ENCODE results near the gene EPB41L5.

Gene EPB41L5

DNA sequence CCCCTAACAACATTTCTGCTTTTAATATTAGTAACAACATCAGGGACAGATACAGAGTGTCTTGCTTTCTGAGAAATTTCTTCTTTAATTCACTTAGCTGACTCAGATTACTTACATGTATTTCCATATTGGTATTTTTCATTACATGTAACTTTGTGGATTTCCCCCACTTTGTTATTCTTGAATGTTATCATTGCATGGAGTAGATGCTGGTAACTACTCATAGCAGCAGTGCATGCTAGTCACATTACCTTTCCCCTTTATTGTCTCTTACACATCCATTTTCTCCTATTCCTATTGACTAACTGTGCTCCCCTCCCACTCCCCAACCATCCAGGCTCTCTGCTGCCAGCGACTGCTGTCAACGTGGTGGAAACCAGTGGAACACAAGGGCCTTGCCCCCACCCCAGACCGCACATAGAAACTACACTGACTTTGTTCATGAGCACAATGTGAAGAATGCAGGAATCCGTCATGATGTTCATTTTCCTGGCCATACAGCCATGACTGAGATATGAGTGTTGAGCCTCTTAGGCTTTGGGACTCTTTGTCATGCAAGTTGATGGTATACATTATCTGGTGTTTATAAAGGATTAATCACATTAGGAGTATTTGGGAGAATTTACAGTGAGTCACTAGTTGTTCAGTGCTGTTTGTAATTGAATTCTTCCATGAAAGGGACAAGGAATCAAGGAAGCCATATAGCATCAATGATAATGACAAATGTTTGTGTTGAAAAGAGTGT is 91.0 kb downstream of the EPB41L5 start:
- H3F3A ChIP-seq (ENCODE audit: insufficient read depth, low read length), result no peaks in the 10 kb centered on the region
- H3K9ac ChIP-seq (ENCODE audit: low read length), result no peak overlapping the region
- H3K36me3 ChIP-seq (ENCODE audit: insufficient read depth, low read length), result peaks cover 26% of the 10 kb centered on the region
- no peak overlapping the region for H3K4me3 ChIP-seq (ENCODE audit: low read depth, low read length, poor library complexity, severe bottlenecking)
- no peak overlapping the region for H2AFZ ChIP-seq (ENCODE audit: low read length)
- H3K27me3 ChIP-seq (ENCODE audit: insufficient read depth, low read length), result no peaks in the 10 kb centered on the region
- H3K4me1 ChIP-seq (ENCODE audit: insufficient read depth, low read length, severe bottlenecking), result peaks cover 5% of the 10 kb centered on the region
- no peak overlapping the region for H3K4me2 ChIP-seq (ENCODE audit: low read length)
- TF ChIP-seq EZH2 (IDR thresholded peaks at IDR 0.05; ENCODE audit: borderline replicate concordance, low read length) (no peak), CTCF (IDR thresholded peaks at IDR 0.05; ENCODE audit: low read length) (no peak)
- H4K20me1 ChIP-seq (ENCODE audit: insufficient read depth, low read length), result no peaks in the 10 kb centered on the region
- no peaks in the 10 kb centered on the region for H3K9me2 ChIP-seq (ENCODE audit: low read depth, low read length)
- no peaks in the 10 kb centered on the region for H3K9me3 ChIP-seq (ENCODE audit: low read length)
- no peak overlapping the region for H3K27ac ChIP-seq (ENCODE audit: low read depth, low read length, poor library complexity, severe bottlenecking)
- no peaks in the 10 kb centered on the region for H3K79me2 ChIP-seq (ENCODE audit: insufficient read depth, low read length)

GRCh38 chr2:120104772-120105171 is 91.9 kb downstream of the EPB41L5 start:
- H4K20me1 ChIP-seq (ENCODE audit: insufficient read depth, low read length), result no peaks in the 10 kb centered on the region
- no peak overlapping the region for H3K27ac ChIP-seq (ENCODE audit: low read depth, low read length, poor library complexity, severe bottlenecking)
- no peak overlapping the region for H3K4me2 ChIP-seq (ENCODE audit: low read length)

GRCh38 chr2:120105360-120105759 is 92.5 kb downstream of the EPB41L5 start:
- H3K4me2 ChIP-seq (ENCODE audit: low read length), result no peak overlapping the region
- H3K27ac ChIP-seq (ENCODE audit: low read depth, low read length, poor library complexity, severe bottlenecking), result no peak overlapping the region

More at GRCh38 chr2:120104772-120105171, 91.9 kb downstream of the EPB41L5 start:
- Histone ChIP-seq H3K9ac (ENCODE audit: low read length) (no peak overlapping the region), H2AFZ (ENCODE audit: low read length) (no peak overlapping the region), H3K36me3 (ENCODE audit: insufficient read depth, low read length) (peaks cover 26% of the 10 kb centered on the region), H3K9me2 (ENCODE audit: low read depth, low read length) (no peaks in the 10 kb centered on the region), H3K4me1 (ENCODE audit: insufficient read depth, low read length, severe bottlenecking) (peaks cover 14% of the 10 kb centered on the region), H3K9me3 (ENCODE audit: low read length) (no peaks in the 10 kb centered on the region), H3F3A (ENCODE audit: insufficient read depth, low read length) (no peaks in the 10 kb centered on the region), H3K4me3 (ENCODE audit: low read depth, low read length, poor library complexity, severe bottlenecking) (no peak overlapping the region), H3K79me2 (ENCODE audit: insufficient read depth, low read length) (no peaks in the 10 kb centered on the region), H3K27me3 (ENCODE audit: insufficient read depth, low read length) (no peaks in the 10 kb centered on the region)
- no peak for TF ChIP-seq EZH2 (IDR thresholded peaks at IDR 0.05; ENCODE audit: borderline replicate concordance, low read length)

More at GRCh38 chr2:120105360-120105759, 92.5 kb downstream of the EPB41L5 start:
- Histone ChIP-seq H3K4me3 (ENCODE audit: low read depth, low read length, poor library complexity, severe bottlenecking) (no peak overlapping the region), H3K79me2 (ENCODE audit: insufficient read depth, low read length) (no peaks in the 10 kb centered on the region), H3F3A (ENCODE audit: insufficient read depth, low read length) (no peaks in the 10 kb centered on the region), H3K9me2 (ENCODE audit: low read depth, low read length) (no peaks in the 10 kb centered on the region), H3K4me1 (ENCODE audit: insufficient read depth, low read length, severe bottlenecking) (peaks cover 16% of the 10 kb centered on the region), H3K36me3 (ENCODE audit: insufficient read depth, low read length) (peaks cover 26% of the 10 kb centered on the region), H2AFZ (ENCODE audit: low read length) (no peak overlapping the region), H3K9ac (ENCODE audit: low read length) (no peak overlapping the region), H4K20me1 (ENCODE audit: insufficient read depth, low read length) (no peaks in the 10 kb centered on the region), H3K27me3 (ENCODE audit: insufficient read depth, low read length) (no peaks in the 10 kb centered on the region), H3K9me3 (ENCODE audit: low read length) (no peaks in the 10 kb centered on the region)
- TF ChIP-seq CTCF (IDR thresholded peaks at IDR 0.05; ENCODE audit: low read length), result no peak
